ENCODE data around the gene CLRN1.

CLRN1 gene

GRCh38 chr3:150978566-150979148 is 6.1 kb upstream of the CLRN1 start:
- DNase-seq, result no peak
- H3K9me2 ChIP-seq (replicated peaks; ENCODE audit: insufficient read depth, low read length), result no peaks in the 10 kb centered on the region
- no peak overlapping the region for H2AFZ ChIP-seq (ENCODE audit: low read length)
- no peaks in the 10 kb centered on the region for H3K27me3 ChIP-seq (replicated peaks; ENCODE audit: insufficient read depth, low read length)
- no peak overlapping the region for H3K9ac ChIP-seq (ENCODE audit: low read length)
- no peaks in the 10 kb centered on the region for H4K20me1 ChIP-seq (ENCODE audit: insufficient read depth, low read length)
- no peak overlapping the region for H3K4me2 ChIP-seq (ENCODE audit: low read depth, low read length)
- TF ChIP-seq CTCF (IDR thresholded peaks at IDR 0.05; ENCODE audit: low read length), result no peak
- TF ChIP-seq EZH2phosphoT487 (IDR thresholded peaks at IDR 0.05; ENCODE audit: low read length), result no peak
- no peak for TF ChIP-seq EZH2 (optimal IDR thresholded peaks at IDR 0.05; ENCODE audit: low read depth, low read length)
- H3K4me1 ChIP-seq (ENCODE audit: low read length), result no peaks in the 10 kb centered on the region
- no peaks in the 10 kb centered on the region for H3K79me2 ChIP-seq (ENCODE audit: low read length)
- H3K9me3 ChIP-seq (replicated peaks; ENCODE audit: insufficient read depth, low read length), result no peaks in the 10 kb centered on the region
- no peaks in the 10 kb centered on the region for H3K36me3 ChIP-seq (replicated peaks; ENCODE audit: insufficient read depth, low read length)
- H3K27ac ChIP-seq (ENCODE audit: low read length), result no peak overlapping the region
- no peaks in the 10 kb centered on the region for H3F3A ChIP-seq (ENCODE audit: insufficient read depth, low read length)
- H3K4me3 ChIP-seq (ENCODE audit: low read length), result no peak overlapping the region

- no peak overlapping the region for H2AFZ ChIP-seq (ENCODE audit: low read length)
- no peak for TF ChIP-seq CTCF (IDR thresholded peaks at IDR 0.05; ENCODE audit: low read length)
- no peak for TF ChIP-seq EZH2 (optimal IDR thresholded peaks at IDR 0.05; ENCODE audit: low read depth, low read length)
- TF ChIP-seq EZH2phosphoT487 (IDR thresholded peaks at IDR 0.05; ENCODE audit: low read length), result no peak
- H3K4me2 ChIP-seq (ENCODE audit: low read depth, low read length), result no peak overlapping the region
Measured at GRCh38 chr3:150975992-150976368, 3.5 kb upstream of the CLRN1 start.

GRCh38 chr3:150975086-150975991 is 2.8 kb upstream of the CLRN1 start:
- no peak overlapping the region for H2AFZ ChIP-seq (ENCODE audit: low read length)
- DNase-seq, result no peak
- no peaks in the 10 kb centered on the region for H4K20me1 ChIP-seq (ENCODE audit: insufficient read depth, low read length)
- no peaks in the 10 kb centered on the region for H3K79me2 ChIP-seq (ENCODE audit: low read length)
- H3K27me3 ChIP-seq (replicated peaks; ENCODE audit: insufficient read depth, low read length), result no peaks in the 10 kb centered on the region
- TF ChIP-seq EZH2phosphoT487 (IDR thresholded peaks at IDR 0.05; ENCODE audit: low read length), result no peak
- H3K4me1 ChIP-seq (ENCODE audit: low read length), result no peaks in the 10 kb centered on the region
- H3K36me3 ChIP-seq (replicated peaks; ENCODE audit: insufficient read depth, low read length), result no peaks in the 10 kb centered on the region
- no peaks in the 10 kb centered on the region for H3F3A ChIP-seq (ENCODE audit: insufficient read depth, low read length)
- no peak overlapping the region for H3K4me2 ChIP-seq (ENCODE audit: low read depth, low read length)
- no peak overlapping the region for H3K4me3 ChIP-seq (ENCODE audit: low read length)
- no peak overlapping the region for H3K27ac ChIP-seq (ENCODE audit: low read length)
- no peak overlapping the region for H3K9ac ChIP-seq (ENCODE audit: low read length)
- no peaks in the 10 kb centered on the region for H3K9me2 ChIP-seq (replicated peaks; ENCODE audit: insufficient read depth, low read length)
- H3K9me3 ChIP-seq (replicated peaks; ENCODE audit: insufficient read depth, low read length), result no peaks in the 10 kb centered on the region

More at GRCh38 chr3:150975992-150976368, 3.5 kb upstream of the CLRN1 start:
- Histone ChIP-seq H3K27me3 (replicated peaks; ENCODE audit: insufficient read depth, low read length) (no peaks in the 10 kb centered on the region), H3K4me3 (ENCODE audit: low read length) (no peak overlapping the region), H3K9me2 (replicated peaks; ENCODE audit: insufficient read depth, low read length) (no peaks in the 10 kb centered on the region), H3K36me3 (replicated peaks; ENCODE audit: insufficient read depth, low read length) (no peaks in the 10 kb centered on the region), H3K27ac (ENCODE audit: low read length) (no peak overlapping the region), H3K9me3 (replicated peaks; ENCODE audit: insufficient read depth, low read length) (no peaks in the 10 kb centered on the region), H4K20me1 (ENCODE audit: insufficient read depth, low read length) (no peaks in the 10 kb centered on the region), H3K4me1 (ENCODE audit: low read length) (no peaks in the 10 kb centered on the region), H3K9ac (ENCODE audit: low read length) (no peak overlapping the region), H3F3A (ENCODE audit: insufficient read depth, low read length) (no peaks in the 10 kb centered on the region), H3K79me2 (ENCODE audit: low read length) (no peaks in the 10 kb centered on the region)
- DNase-seq, result no peak

All from MM.1S (cell line).